Endothelial cell of umbilical vein (primary cell): ENCODE data around the gene TM4SF18. TPM values are rescaled to one million over a fixed set of nuclear protein-coding genes. Genes with fewer than 3 reads are reported as not detected.

Source experiments
- BruUV-seq: library from RNA; stranded (reverse); fragments of 400-500 nt; replicated peaks from 2 replicates; lab custom pipeline; 2021; lab: Mats Ljungman, UMichigan
- CTCF ChIA-PET: fragments of 300-600, 350-600 bp; sonication (Branson Sonifier 250); formaldehyde crosslinking; loops from one replicate; lab custom pipeline; 2021; ENCODE audit warnings: antibody characterized with exemption, inconsistent platforms; lab: Charles Lee
- POLR2A ChIA-PET: fragments of 300-600, 350-600 bp; sonication (Branson Sonifier 250); formaldehyde crosslinking; loops from one replicate; lab custom pipeline; 2021; ENCODE audit warnings: antibody characterized with exemption, inconsistent platforms; lab: Charles Lee
- DNase-seq: peaks from one replicate; pipeline ENCODE4 v3.0.0-alpha.2; 2011; ENCODE audit warnings: low read depth, low spot score
- FAIRE-seq: peaks from 2 replicates; lab custom pipeline; 2011; peaks lifted over from hg19 to GRCh38; lab: Jason Lieb, UNC
- H2AFZ ChIP-seq: 2 replicates; pipeline ENCODE4 v1.6.0; 2012; ENCODE audit warnings: low read depth, low read length, control low read depth, inconsistent platforms
- H3K27ac ChIP-seq: 2 replicates; pipeline ENCODE4 v1.5.1; 2011; ENCODE audit warnings: low read depth, mild to moderate bottlenecking, control low read depth, low read length, moderate library complexity; ENCODE audit not compliant: insufficient read depth
- H3K27me3 ChIP-seq, 2 experiments: 2 replicates each; pipeline versions ENCODE4 v1.6.0 to v1.6.1; 2011; ENCODE audit warnings: low read length in 2 of 2, mixed read lengths in 1 of 2; ENCODE audit not compliant: control insufficient read depth in 2 of 2, insufficient read depth in 2 of 2
- H3K36me3 ChIP-seq, 2 experiments: 2 replicates in 1 of 2; 3 replicates in 1 of 2; pipeline ENCODE4 v1.5.1; 2011; ENCODE audit warnings: low read length in 2 of 2, mild to moderate bottlenecking in 1 of 2, moderate library complexity in 1 of 2; ENCODE audit not compliant: control insufficient read depth in 2 of 2, insufficient read depth in 2 of 2; ENCODE audit errors: extremely low read depth in 1 of 2
- H3K4me1 ChIP-seq: 3 replicates; pipeline ENCODE4 v1.5.1; 2011; ENCODE audit warnings: mild to moderate bottlenecking, low read length; ENCODE audit not compliant: control insufficient read depth, insufficient read depth; ENCODE audit errors: extremely low read depth
- H3K4me2 ChIP-seq: 2 replicates; pipeline ENCODE4 v1.6.1; 2011; ENCODE audit warnings: low read length, control low read depth, mixed read lengths; ENCODE audit not compliant: insufficient read depth
- H3K4me3 ChIP-seq, 3 experiments: fragments of 200-600 bp in 1 of 3; sonication (generic), shearing (Covaris generic) in 1 of 3; replicated peaks in 1 of 3; 2 replicates each; pipeline ENCODE4 v1.5.1; 2011 to 2016; ENCODE audit warnings: control low read depth in 3 of 3, low read length in 3 of 3, mild to moderate bottlenecking in 2 of 3, inconsistent platforms in 1 of 3, low read depth in 1 of 3, moderate library complexity in 1 of 3; ENCODE audit not compliant: insufficient read depth in 1 of 3
- H3K79me2 ChIP-seq: 2 replicates; pipeline ENCODE4 v1.6.0; 2012; ENCODE audit warnings: low read length, inconsistent platforms; ENCODE audit not compliant: control insufficient read depth, insufficient read depth
- H3K9ac ChIP-seq: replicated peaks from 2 replicates; pipeline ENCODE3; 2011; ENCODE audit warnings: low read length, control low read depth; ENCODE audit not compliant: insufficient read depth; ENCODE audit errors: extremely low read depth
- H3K9me1 ChIP-seq: replicated peaks from 3 replicates; pipeline ENCODE4 v1.6.0; 2011; ENCODE audit warnings: mild to moderate bottlenecking, low read length; ENCODE audit not compliant: control insufficient read depth, insufficient read depth; ENCODE audit errors: extremely low read depth
- H3K9me3 ChIP-seq: replicated peaks from 2 replicates; pipeline ENCODE4 v1.5.1; 2012; ENCODE audit warnings: low read length, inconsistent platforms; ENCODE audit not compliant: control insufficient read depth, insufficient read depth
- H4K20me1 ChIP-seq: replicated peaks from 2 replicates; pipeline ENCODE3; 2011; ENCODE audit warnings: mild to moderate bottlenecking, low read length; ENCODE audit not compliant: control insufficient read depth, insufficient read depth; ENCODE audit errors: extremely low read depth
- CTCF ChIP-seq, 2 donors: IDR thresholded peaks; 1 replicate in 1 of 2; 2 replicates in 1 of 2; pipeline ENCODE4 v1.5.1; 2011; ENCODE audit warnings: low read length in 2 of 2, mild to moderate bottlenecking in 2 of 2, moderate library complexity in 2 of 2, control low read depth in 1 of 2, inconsistent platforms in 1 of 2, low read depth in 1 of 2; ENCODE audit not compliant: insufficient read depth in 1 of 2; ENCODE audit errors: extremely low read depth in 1 of 2
- EZH2 ChIP-seq: IDR thresholded peaks from 2 replicates; pipeline ENCODE4 v1.6.1; 2012; ENCODE audit warnings: borderline replicate concordance, low read depth, mild to moderate bottlenecking, moderate library complexity, low read length, inconsistent platforms; ENCODE audit not compliant: severe bottlenecking
- FOS ChIP-seq: IDR thresholded peaks from 2 replicates; pipeline ENCODE4 v1.6.1; 2011; ENCODE audit warnings: mild to moderate bottlenecking, low read length, moderate library complexity, borderline replicate concordance; ENCODE audit not compliant: insufficient read depth
- GATA2 ChIP-seq: IDR thresholded peaks from 2 replicates; pipeline ENCODE4 v1.7.0; 2011; ENCODE audit warnings: low read depth, mild to moderate bottlenecking, moderate library complexity, mixed read lengths, low read length; ENCODE audit not compliant: insufficient read length, insufficient read depth
- JUN ChIP-seq: IDR thresholded peaks from 2 replicates; pipeline ENCODE4 v1.6.1; 2011; ENCODE audit warnings: borderline replicate concordance, low read depth; ENCODE audit not compliant: insufficient read length, insufficient read depth
- MAX ChIP-seq: IDR thresholded peaks from 2 replicates; pipeline ENCODE4 v1.6.1; 2011; ENCODE audit not compliant: insufficient read depth, insufficient read length
- MYC ChIP-seq: IDR thresholded peaks from one replicate; pipeline ENCODE4 v1.6.1; 2011; ENCODE audit warnings: mild to moderate bottlenecking, low read depth, low read length
- POLR2A ChIP-seq: IDR thresholded peaks from 2 replicates; pipeline ENCODE4 v1.6.1; 2012; ENCODE audit warnings: low read depth, mild to moderate bottlenecking, control low read depth, low read length
- POLR2AphosphoS5 ChIP-seq: IDR thresholded peaks from 2 replicates; pipeline ENCODE4 v1.6.1; 2012; ENCODE audit warnings: low read depth, mild to moderate bottlenecking, control low read depth, low read length, moderate library complexity; ENCODE audit not compliant: insufficient read depth
- dilution Hi-C: fragments of 300-500 bp; cut with MboI; formaldehyde crosslinking; loops from one replicate; pipeline ENCODE4 v1.15.0; 2019; ENCODE audit warnings: low sequenced_read_pairs; ENCODE audit not compliant: extremely low pct_ligation_motif_present
- intact Hi-C: fragments of 100-400 bp; cut with micrococcal nuclease; formaldehyde crosslinking; loops from one replicate; pipeline ENCODE4 v1.10.0; 2022
- polyA plus RNA-seq, 4 experiments: library from polyadenylated mRNA; depleted of rRNA in 3 of 4; stranded (reverse) in 3 of 4; unstranded in 1 of 4; fragments of >200 nt; gene quantifications; 2 replicates each; pipeline versions ENCODE4 v1.2.1 to v1.2.3, GENCODE V29; 2011 to 2012; ENCODE audit warnings: missing spikeins in 1 of 4
- total RNA-seq: library from RNA; stranded (reverse); gene quantifications from 2 replicates; pipeline ENCODE4 v1.2.3, GENCODE V29; 2021

Gene TM4SF18
- total and polyA plus RNA-seq, 2 donors (not counting 3 experiments of a cell fraction or from before 2014, with no cell fraction given): 158 to 163 TPM

GRCh38 chr3:149278911-149279310, 54.5 kb downstream of the TM4SF18 start:
- H3K9me1 ChIP-seq: no peaks in the 10 kb centered on the region
- no peak overlapping the region for H3K27ac ChIP-seq
- intact Hi-C loops (no loop called here), dilution Hi-C loops (no loop called here)
- H3K4me3 ChIP-seq: no peak overlapping the region
- H3K79me2 ChIP-seq: no peaks in the 10 kb centered on the region
- FAIRE-seq (no peak), DNase-seq (no peak)
- CTCF ChIA-PET: interaction anchor here (0.8 to 3.3 kb wide), 6 partner anchors 22 to 323 kb away, joined by 3 to 17 read pairs (median 6); no protein-coding TSS in a partner anchor
- H3K27me3 ChIP-seq: no peaks in the 10 kb centered on the region
- POLR2A ChIA-PET: no interaction called here
- TF ChIP-seq GATA2 (no peak), POLR2A (no peak), MAX (no peak), JUN (no peak), MYC (no peak), POLR2AphosphoS5 (no peak), EZH2 (no peak), CTCF (IDR thresholded peaks at IDR 0.05; ENCODE audit: extremely low read depth in 1 of 2, insufficient read depth in 1 of 2, low read depth in 1 of 2, low read length in 2 of 2) (no peak), FOS (no peak)
- no peaks in the 10 kb centered on the region for H4K20me1 ChIP-seq
- no peaks in the 10 kb centered on the region for H3K9me3 ChIP-seq
- H2AFZ ChIP-seq: no peak overlapping the region
- H3K36me3 ChIP-seq: no peaks in the 10 kb centered on the region
- no peak overlapping the region for H3K9ac ChIP-seq
- no peak overlapping the region for H3K4me2 ChIP-seq
- no TSS peak for BruUV-seq
- peaks cover 3% of the 10 kb centered on the region for H3K4me1 ChIP-seq
